HUES6 (cell line): ENCODE results near the gene FBH1.
"Not testable (repeated sequence)": the region's sequence is repeated elsewhere in the genome, so short reads cannot be mapped to it uniquely, and the experiment has no call there.

Experiments
- H3K27ac ChIP-seq: 2 replicates; pipeline ENCODE4 v1.7.0; 2013; ENCODE audit warnings: low read depth, mild to moderate bottlenecking, low read length, inconsistent platforms
- H3K27me3 ChIP-seq: 2 replicates; pipeline ENCODE4 v1.6.1; 2013; ENCODE audit warnings: low read length; ENCODE audit not compliant: control insufficient read depth, insufficient read depth
- H3K36me3 ChIP-seq: 2 replicates; pipeline ENCODE4 v1.6.1; 2013; ENCODE audit warnings: low read length; ENCODE audit not compliant: control insufficient read depth, insufficient read depth
- H3K4me1 ChIP-seq: 2 replicates; pipeline ENCODE4 v1.6.1; 2013; ENCODE audit warnings: low read length; ENCODE audit not compliant: control insufficient read depth, insufficient read depth
- H3K4me3 ChIP-seq: 2 replicates; pipeline ENCODE4 v1.5.1; 2013; ENCODE audit warnings: low read depth, low read length
- H3K9ac ChIP-seq: one replicate; pipeline ENCODE4 v1.6.1; 2013; ENCODE audit warnings: mild to moderate bottlenecking, low read length
- H3K9me3 ChIP-seq: 2 replicates; pipeline ENCODE4 v1.6.1; 2013; ENCODE audit warnings: low read depth, low read length; ENCODE audit not compliant: control insufficient read depth, insufficient read depth

FBH1 gene

DNA sequence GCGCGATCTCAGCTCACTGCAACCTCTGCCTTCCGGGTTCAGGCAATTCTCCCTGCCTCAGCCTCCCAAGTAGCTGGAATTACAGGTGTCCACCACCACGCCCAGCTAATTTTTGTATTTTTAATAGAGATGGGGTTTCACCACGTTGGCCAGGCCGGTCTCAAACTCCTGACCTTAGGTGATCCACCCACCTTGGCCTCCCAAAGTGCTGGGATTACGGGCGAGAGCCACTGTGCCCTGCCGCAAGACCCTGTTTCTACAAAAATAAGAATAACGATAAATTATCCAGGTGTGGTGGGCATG, 70.9 kb downstream of the FBH1 start:
- not testable (repeated sequence) for H3K9ac ChIP-seq, H3K36me3 ChIP-seq, H3K4me3 ChIP-seq, H3K4me1 ChIP-seq, H3K9me3 ChIP-seq, H3K27ac ChIP-seq, H3K27me3 ChIP-seq

DNA sequence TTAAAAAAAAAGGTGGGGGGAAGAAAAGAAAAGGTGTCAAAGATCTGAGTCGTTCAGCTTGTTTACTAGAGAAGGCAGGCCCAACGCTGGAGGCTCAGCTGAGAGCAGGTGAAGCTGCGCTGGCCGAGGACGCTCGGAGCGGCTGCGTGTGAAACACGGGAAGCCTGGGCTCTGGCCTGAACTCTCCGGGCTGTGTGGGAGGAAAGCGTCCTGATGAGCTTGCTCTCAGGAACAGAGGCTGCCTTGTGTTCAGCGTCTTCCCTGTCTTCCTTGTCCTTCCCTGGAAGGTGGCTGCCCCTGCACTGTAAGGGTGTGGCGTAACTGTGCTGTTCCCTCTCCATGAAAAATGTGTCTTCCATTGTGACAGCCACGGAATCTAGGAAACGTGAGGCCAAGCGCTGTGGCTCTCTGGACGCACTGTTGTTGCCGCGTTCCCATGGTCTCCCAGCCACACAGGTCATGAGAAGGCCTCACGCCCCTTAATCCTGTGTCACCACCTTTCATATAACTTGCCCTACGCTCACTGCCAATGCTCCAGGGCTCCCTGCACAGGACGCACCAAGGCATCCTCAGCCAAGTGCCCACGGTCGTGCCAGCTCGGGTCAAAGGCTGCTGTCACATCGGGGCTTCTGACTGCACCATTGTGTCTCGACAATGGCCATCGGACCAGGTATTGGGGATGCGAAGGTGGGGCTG, 71.5 kb downstream of the FBH1 start:
- no peak overlapping the region for H3K4me3 ChIP-seq
- no peak overlapping the region for H3K27ac ChIP-seq
- no peak overlapping the region for H3K9ac ChIP-seq
- no peaks in the 10 kb centered on the region; the same call in 1 of the 2 replicates for H3K4me1 ChIP-seq
- no peaks in the 10 kb centered on the region for H3K9me3 ChIP-seq
- H3K36me3 ChIP-seq = no peaks in the 10 kb centered on the region
- H3K27me3 ChIP-seq = no peaks in the 10 kb centered on the region

GRCh38 chr10:5962358-5962940, 72.4 kb downstream of the FBH1 start:
- not testable (repeated sequence) for H3K4me3 ChIP-seq, H3K9ac ChIP-seq, H3K27me3 ChIP-seq, H3K9me3 ChIP-seq, H3K36me3 ChIP-seq, H3K27ac ChIP-seq, H3K4me1 ChIP-seq

- no peaks in the 10 kb centered on the region for H3K4me1 ChIP-seq
- no peaks in the 10 kb centered on the region for H3K27me3 ChIP-seq
- H3K4me3 ChIP-seq = no peak overlapping the region
- H3K27ac ChIP-seq = no peak overlapping the region
- H3K9ac ChIP-seq = no peak overlapping the region
- no peaks in the 10 kb centered on the region for H3K36me3 ChIP-seq
- no peaks in the 10 kb centered on the region for H3K9me3 ChIP-seq
These were observed 73.0 kb downstream of the FBH1 start for GRCh38 chr10:5963071-5963470.

DNA sequence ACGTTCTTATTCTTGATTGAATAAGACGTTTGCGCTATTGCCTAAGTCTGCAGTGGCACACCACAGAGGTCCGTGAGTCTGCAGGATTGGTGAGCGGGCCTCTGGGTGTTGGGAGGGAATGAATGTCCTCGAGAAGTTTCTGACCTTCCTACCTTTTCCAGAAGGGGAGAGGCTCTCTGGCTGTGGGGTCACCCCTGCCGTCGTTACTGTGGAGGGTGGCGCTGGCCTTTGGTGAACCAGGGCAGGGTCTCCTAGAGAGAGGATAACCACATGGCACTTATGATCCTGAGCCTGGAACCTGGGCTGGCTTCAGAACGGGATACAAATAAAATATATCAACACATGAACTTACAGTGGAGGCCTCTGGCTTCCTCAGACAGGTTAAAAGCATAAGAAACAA, 73.5 kb downstream of the FBH1 start:
- Histone ChIP-seq H3K9me3 (no peaks in the 10 kb centered on the region), H3K36me3 (no peaks in the 10 kb centered on the region), H3K27me3 (no peaks in the 10 kb centered on the region), H3K27ac (no peak overlapping the region), H3K9ac (no peak overlapping the region), H3K4me3 (no peak overlapping the region), H3K4me1 (no peaks in the 10 kb centered on the region)

GRCh38 chr10:5964736-5965135, 74.7 kb downstream of the FBH1 start:
- Histone ChIP-seq H3K4me3 (no peak overlapping the region), H3K4me1 (no peaks in the 10 kb centered on the region), H3K9ac (no peak overlapping the region), H3K9me3 (no peaks in the 10 kb centered on the region), H3K36me3 (no peaks in the 10 kb centered on the region), H3K27me3 (no peaks in the 10 kb centered on the region), H3K27ac (no peak overlapping the region)

DNA sequence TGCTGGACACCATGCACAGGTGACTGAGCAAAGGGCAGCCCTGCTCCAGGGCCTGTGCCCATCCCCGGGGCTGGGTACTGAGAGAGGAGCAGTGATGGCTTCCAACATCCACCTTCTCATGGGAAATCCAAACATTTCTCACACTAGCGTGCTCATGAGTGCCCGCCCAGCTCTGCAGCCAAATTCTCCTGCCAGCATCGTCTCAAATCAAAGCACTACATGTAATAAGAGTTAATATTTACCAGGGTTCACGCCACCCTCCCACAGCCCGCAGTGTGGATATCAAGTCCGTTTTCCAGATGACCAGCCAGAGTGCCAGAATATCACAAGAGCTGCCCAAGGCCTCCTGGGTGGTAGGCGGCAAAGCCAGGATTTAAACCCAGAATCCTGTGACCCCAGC, 75.2 kb downstream of the FBH1 start:
- Histone ChIP-seq H3K4me3 (no peak overlapping the region), H3K4me1 (no peaks in the 10 kb centered on the region), H3K9me3 (no peaks in the 10 kb centered on the region), H3K27ac (no peak overlapping the region), H3K9ac (no peak overlapping the region), H3K36me3 (no peaks in the 10 kb centered on the region), H3K27me3 (no peaks in the 10 kb centered on the region)

- Histone ChIP-seq H3K4me1 (no peaks in the 10 kb centered on the region), H3K27ac (no peak overlapping the region), H3K9ac (no peak overlapping the region), H3K4me3 (no peak overlapping the region), H3K36me3 (no peaks in the 10 kb centered on the region), H3K9me3 (no peaks in the 10 kb centered on the region), H3K27me3 (no peaks in the 10 kb centered on the region)
These were observed 78.1 kb downstream of the FBH1 start for GRCh38 chr10:5968037-5968680.

GRCh38 chr10:5968681-5969453, 78.8 kb downstream of the FBH1 start:
- no peak overlapping the region for H3K27ac ChIP-seq
- no peaks in the 10 kb centered on the region for H3K4me1 ChIP-seq
- H3K9ac ChIP-seq = no peak overlapping the region
- no peaks in the 10 kb centered on the region for H3K9me3 ChIP-seq
- no peaks in the 10 kb centered on the region for H3K36me3 ChIP-seq
- H3K4me3 ChIP-seq = no peak overlapping the region
- H3K27me3 ChIP-seq = no peaks in the 10 kb centered on the region

GRCh38 chr10:5970066-5970465, 80.0 kb downstream of the FBH1 start:
- Histone ChIP-seq H3K4me1 (no peaks in the 10 kb centered on the region), H3K9ac (no peak overlapping the region), H3K4me3 (no peak overlapping the region), H3K36me3 (no peaks in the 10 kb centered on the region), H3K27ac (no peak overlapping the region), H3K9me3 (no peaks in the 10 kb centered on the region), H3K27me3 (no peaks in the 10 kb centered on the region)

DNA sequence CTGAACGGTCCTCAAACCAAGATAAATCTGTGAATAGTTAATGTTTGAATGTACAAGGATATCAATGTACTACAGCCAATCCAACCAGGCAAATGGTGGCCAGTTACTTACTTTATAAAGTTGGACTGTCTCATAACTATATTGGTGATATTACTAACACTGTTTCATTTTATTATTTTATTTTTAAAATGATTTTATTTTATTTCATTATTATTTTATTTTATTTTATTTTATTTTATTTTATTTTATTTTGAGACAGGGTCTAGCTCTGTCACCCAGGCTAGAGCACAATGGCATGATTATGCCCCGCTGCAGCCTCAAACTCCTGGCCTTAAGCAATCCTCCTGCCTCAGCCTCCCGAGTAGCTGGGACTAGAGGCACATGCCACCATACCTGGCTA, 80.5 kb downstream of the FBH1 start:
- no peak overlapping the region for H3K4me3 ChIP-seq
- peaks cover 3% of the 10 kb centered on the region for H3K27me3 ChIP-seq
- H3K4me1 ChIP-seq = no peaks in the 10 kb centered on the region
- no peak overlapping the region for H3K27ac ChIP-seq
- no peak overlapping the region for H3K9ac ChIP-seq
- H3K36me3 ChIP-seq = no peaks in the 10 kb centered on the region
- H3K9me3 ChIP-seq = no peaks in the 10 kb centered on the region
